ENCODE measurements around the gene FOXC1. TPM values are rescaled to one million over a fixed set of nuclear protein-coding genes. Genes with fewer than 3 reads are reported as not detected.

FOXC1 gene
- total and polyA plus RNA-seq, 7 experiments from 2014 or later, result not detected

GRCh38 chr6:1611322-1611571, 1.5 kb downstream of the FOXC1 start:
- H3K4me1 ChIP-seq (ENCODE audit: control insufficient read depth in 2 of 2, insufficient read depth in 2 of 2, low read length in 2 of 2), result peaks cover 13 to 18% of the 10 kb centered on the region in 2 donors
- Mint-ChIP-seq H3K27me3 (peaks cover 55 to 66% (median 56%) of the 10 kb centered on the region in 5 donors), H3K27ac (no peak overlapping the region), H3K4me3 (peak overlapping the region in 1 of 10 donors; percentile 78), H3K9me3 (peaks cover 0 to 5% (median 0%) of the 10 kb centered on the region in 11 donors), H3K36me3 (no peaks in the 10 kb centered on the region), H3K4me1 (peaks cover 28 to 54% (median 45%) of the 10 kb centered on the region in 7 donors)
- CTCF ChIA-PET, result no interaction called here
- H3K27me3 ChIP-seq (ENCODE audit: control insufficient read depth in 2 of 2, insufficient read depth in 2 of 2, low read length in 2 of 2), result peaks cover 20 to 33% of the 10 kb centered on the region in 2 donors
- H3K9me3 ChIP-seq (ENCODE audit: control insufficient read depth in 2 of 3, low read length in 3 of 3), result no peaks in the 10 kb centered on the region
- no peaks in the 10 kb centered on the region for H3K36me3 ChIP-seq (ENCODE audit: control insufficient read depth in 2 of 3, insufficient read depth in 3 of 3, low read length in 3 of 3)
- POLR2A ChIA-PET, result no interaction called here
- no peak for DNase-seq
- no peak overlapping the region for H3K27ac ChIP-seq (ENCODE audit: low read depth, low read length)
- intact Hi-C loops (cut with micrococcal nuclease), result loop anchor here in 1 of 2 donors (5.0 kb wide), 1 partner anchor 299 kb away; the partner anchor contains the start of gene FOXQ1
- H3K4me3 ChIP-seq (ENCODE audit: low read length), result no peak overlapping the region
- no peak for ATAC-seq

GRCh38 chr6:1611572-1612298, 2.0 kb downstream of the FOXC1 start:
- no peak for ATAC-seq
- intact Hi-C loops (cut with micrococcal nuclease), result loop anchor here in 1 of 2 donors (2.0 to 5.0 kb wide), 3 partner anchors 233 to 1619 kb away; partner anchors contain the start of gene FOXQ1

GRCh38 chr6:1612299-1612973, 2.7 kb downstream of the FOXC1 start:
- Histone ChIP-seq H3K27me3 (ENCODE audit: control insufficient read depth in 2 of 2, insufficient read depth in 2 of 2, low read length in 2 of 2) (peaks cover 12 to 33% of the 10 kb centered on the region in 2 donors), H3K4me1 (ENCODE audit: control insufficient read depth in 2 of 2, insufficient read depth in 2 of 2, low read length in 2 of 2) (peaks cover 5 to 11% of the 10 kb centered on the region in 2 donors), H3K36me3 (ENCODE audit: control insufficient read depth in 2 of 3, insufficient read depth in 3 of 3, low read length in 3 of 3) (no peaks in the 10 kb centered on the region), H3K9me3 (ENCODE audit: control insufficient read depth in 2 of 3, low read length in 3 of 3) (no peaks in the 10 kb centered on the region), H3K4me3 (ENCODE audit: low read length) (peak overlapping the region; percentile 62), H3K27ac (ENCODE audit: low read depth, low read length) (no peak overlapping the region)
- Mint-ChIP-seq H3K27me3 (peaks cover 51 to 66% (median 54%) of the 10 kb centered on the region in 5 donors), H3K27ac (peak overlapping the region in 5 of 9 donors; percentile 9 to 76 (median 32)), H3K36me3 (no peaks in the 10 kb centered on the region), H3K4me1 (peaks cover 21 to 42% (median 33%) of the 10 kb centered on the region in 7 donors), H3K9me3 (peaks cover 0 to 5% (median 0%) of the 10 kb centered on the region in 11 donors), H3K4me3 (peak overlapping the region; percentile 80 to 91 (median 87))
- ATAC-seq (no peak), DNase-seq (no peak)
- intact Hi-C loops (cut with micrococcal nuclease), result loop anchor here in 1 of 2 donors (2.0 to 5.0 kb wide), 3 partner anchors 234 to 1618 kb away; partner anchors contain the start of gene FOXQ1
- CTCF ChIA-PET, result interaction anchor here (0.7 kb wide), 2 partner anchors 583 to 1114 kb away, joined by 3 read pairs; no protein-coding TSS in a partner anchor
- POLR2A ChIA-PET, result no interaction called here

More at GRCh38 chr6:1611572-1612298, 2.0 kb downstream of the FOXC1 start:
- Mint-ChIP-seq H3K9me3 (peaks cover 0 to 5% (median 0%) of the 10 kb centered on the region in 11 donors), H3K4me1 (peaks cover 28 to 49% (median 40%) of the 10 kb centered on the region in 7 donors), H3K4me3 (peak overlapping the region; percentile 80 to 91 (median 87)), H3K36me3 (no peaks in the 10 kb centered on the region), H3K27ac (peak overlapping the region in 5 of 9 donors; percentile 9 to 76 (median 32)), H3K27me3 (peaks cover 51 to 66% (median 54%) of the 10 kb centered on the region in 5 donors)
- peaks cover 10 to 18% of the 10 kb centered on the region in 2 donors for H3K4me1 ChIP-seq (ENCODE audit: control insufficient read depth in 2 of 2, insufficient read depth in 2 of 2, low read length in 2 of 2)
- H3K4me3 ChIP-seq (ENCODE audit: low read length), result peak overlapping the region; percentile 62
- H3K27me3 ChIP-seq (ENCODE audit: control insufficient read depth in 2 of 2, insufficient read depth in 2 of 2, low read length in 2 of 2), result peaks cover 15 to 33% of the 10 kb centered on the region in 2 donors
- ChIA-PET CTCF (no interaction called here), POLR2A (no interaction called here)
- no peak overlapping the region for H3K27ac ChIP-seq (ENCODE audit: low read depth, low read length)
- H3K9me3 ChIP-seq (ENCODE audit: control insufficient read depth in 2 of 3, low read length in 3 of 3), result no peaks in the 10 kb centered on the region
- peak in 2 of 9 donors; percentile 28 to 31 for DNase-seq
- H3K36me3 ChIP-seq (ENCODE audit: control insufficient read depth in 2 of 3, insufficient read depth in 3 of 3, low read length in 3 of 3), result no peaks in the 10 kb centered on the region

- no peaks in the 10 kb centered on the region for H3K36me3 Mint-ChIP-seq
- no peak for ATAC-seq
- no peak overlapping the region for H3K4me3 ChIP-seq (ENCODE audit: low read length)
- no peak overlapping the region for H3K27ac ChIP-seq (ENCODE audit: low read depth, low read length)
- H3K27ac Mint-ChIP-seq, result no peak overlapping the region
- no peaks in the 10 kb centered on the region for H3K9me3 ChIP-seq (ENCODE audit: control insufficient read depth in 2 of 3, low read length in 3 of 3)
- peaks cover 52 to 66% (median 55%) of the 10 kb centered on the region in 5 donors for H3K27me3 Mint-ChIP-seq
- ChIA-PET CTCF (interaction anchor here (0.7 kb wide), 2 partner anchors 582 to 1113 kb away, joined by 3 read pairs; no protein-coding TSS in a partner anchor), POLR2A (no interaction called here)
- H3K4me3 Mint-ChIP-seq, result peak overlapping the region in 7 of 10 donors; percentile 15 to 91 (median 87)
- DNase-seq, result no peak
- H3K4me1 Mint-ChIP-seq, result peaks cover 18 to 37% (median 28%) of the 10 kb centered on the region in 7 donors
- intact Hi-C loops (cut with micrococcal nuclease), result loop anchor here in 1 of 2 donors (2.0 to 5.0 kb wide), 3 partner anchors 234 to 1618 kb away; partner anchors contain the start of gene FOXQ1
- H3K27me3 ChIP-seq (ENCODE audit: control insufficient read depth in 2 of 2, insufficient read depth in 2 of 2, low read length in 2 of 2), result peaks cover 12 to 28% of the 10 kb centered on the region in 2 donors
- no peaks in the 10 kb centered on the region for H3K36me3 ChIP-seq (ENCODE audit: control insufficient read depth in 2 of 3, insufficient read depth in 3 of 3, low read length in 3 of 3)
- peaks cover 0 to 5% (median 0%) of the 10 kb centered on the region in 11 donors for H3K9me3 Mint-ChIP-seq
- peaks cover 0 to 6% of the 10 kb centered on the region in 2 donors for H3K4me1 ChIP-seq (ENCODE audit: control insufficient read depth in 2 of 2, insufficient read depth in 2 of 2, low read length in 2 of 2)
These were observed 3.2 kb downstream of the FOXC1 start for GRCh38 chr6:1612974-1613306.

GRCh38 chr6:1613346-1613687, 3.6 kb downstream of the FOXC1 start:
- H3K4me3 ChIP-seq (ENCODE audit: low read length), result no peak overlapping the region
- Mint-ChIP-seq H3K27ac (peak overlapping the region in 2 of 9 donors; percentile 23 to 56), H3K4me1 (peaks cover 15 to 33% (median 24%) of the 10 kb centered on the region in 7 donors), H3K36me3 (no peaks in the 10 kb centered on the region), H3K27me3 (peaks cover 52 to 66% (median 55%) of the 10 kb centered on the region in 5 donors), H3K4me3 (peak overlapping the region in 7 of 10 donors; percentile 16 to 91 (median 47)), H3K9me3 (peaks cover 0 to 5% (median 0%) of the 10 kb centered on the region in 11 donors)
- peaks cover 12 to 24% of the 10 kb centered on the region in 2 donors for H3K27me3 ChIP-seq (ENCODE audit: control insufficient read depth in 2 of 2, insufficient read depth in 2 of 2, low read length in 2 of 2)
- no peak overlapping the region for H3K27ac ChIP-seq (ENCODE audit: low read depth, low read length)
- intact Hi-C loops (cut with micrococcal nuclease), result loop anchor here in 1 of 2 donors (2.0 to 5.0 kb wide), 3 partner anchors 235 to 1617 kb away; partner anchors contain the start of gene FOXQ1
- peaks cover 0 to 6% of the 10 kb centered on the region in 2 donors for H3K4me1 ChIP-seq (ENCODE audit: control insufficient read depth in 2 of 2, insufficient read depth in 2 of 2, low read length in 2 of 2)
- no peaks in the 10 kb centered on the region for H3K36me3 ChIP-seq (ENCODE audit: control insufficient read depth in 2 of 3, insufficient read depth in 3 of 3, low read length in 3 of 3)
- POLR2A ChIA-PET, result no interaction called here
- no peaks in the 10 kb centered on the region for H3K9me3 ChIP-seq (ENCODE audit: control insufficient read depth in 2 of 3, low read length in 3 of 3)
- CTCF ChIA-PET, result no interaction called here
- no peak for DNase-seq
- no peak for ATAC-seq

- no peak overlapping the region for H3K4me3 ChIP-seq (ENCODE audit: low read length)
- peak; percentile 31 for ATAC-seq
- CTCF ChIA-PET, result no interaction called here
- H3K4me1 ChIP-seq (ENCODE audit: control insufficient read depth in 2 of 2, insufficient read depth in 2 of 2, low read length in 2 of 2), result peaks cover 0 to 6% of the 10 kb centered on the region in 2 donors
- peaks cover 9 to 28% (median 19%) of the 10 kb centered on the region in 7 donors for H3K4me1 Mint-ChIP-seq
- intact Hi-C loops (cut with micrococcal nuclease), result loop anchor here in 1 of 2 donors (2.0 to 5.0 kb wide), 3 partner anchors 235 to 1617 kb away; partner anchors contain the start of gene FOXQ1
- no peak overlapping the region for H3K27ac Mint-ChIP-seq
- POLR2A ChIA-PET, result interaction anchor here (0.6 kb wide), 1 partner anchor 557 kb away, joined by 3 read pairs; no protein-coding TSS in a partner anchor
- peaks cover 52 to 66% (median 54%) of the 10 kb centered on the region in 5 donors for H3K27me3 Mint-ChIP-seq
- H3K4me3 Mint-ChIP-seq, result peak overlapping the region in 8 of 10 donors; percentile 16 to 91 (median 48)
- no peaks in the 10 kb centered on the region for H3K36me3 ChIP-seq (ENCODE audit: control insufficient read depth in 2 of 3, insufficient read depth in 3 of 3, low read length in 3 of 3)
- no peaks in the 10 kb centered on the region for H3K36me3 Mint-ChIP-seq
- peaks cover 0 to 5% (median 0%) of the 10 kb centered on the region in 11 donors for H3K9me3 Mint-ChIP-seq
- H3K27me3 ChIP-seq (ENCODE audit: control insufficient read depth in 2 of 2, insufficient read depth in 2 of 2, low read length in 2 of 2), result peaks cover 12 to 20% of the 10 kb centered on the region in 2 donors
- no peak for DNase-seq
- H3K27ac ChIP-seq (ENCODE audit: low read depth, low read length), result no peak overlapping the region
- no peaks in the 10 kb centered on the region for H3K9me3 ChIP-seq (ENCODE audit: control insufficient read depth in 2 of 3, low read length in 3 of 3)
These were observed 4.2 kb downstream of the FOXC1 start for GRCh38 chr6:1613688-1614447.
